Superior temporal gyrus (tissue), 1 donor: ENCODE results near the gene CPA4.

Source experiments
- DNase-seq: peaks from one replicate; pipeline ENCODE4 v3.0.0-alpha.2; 2016; ENCODE audit errors: extremely low spot score

The CPA4 gene

DNA sequence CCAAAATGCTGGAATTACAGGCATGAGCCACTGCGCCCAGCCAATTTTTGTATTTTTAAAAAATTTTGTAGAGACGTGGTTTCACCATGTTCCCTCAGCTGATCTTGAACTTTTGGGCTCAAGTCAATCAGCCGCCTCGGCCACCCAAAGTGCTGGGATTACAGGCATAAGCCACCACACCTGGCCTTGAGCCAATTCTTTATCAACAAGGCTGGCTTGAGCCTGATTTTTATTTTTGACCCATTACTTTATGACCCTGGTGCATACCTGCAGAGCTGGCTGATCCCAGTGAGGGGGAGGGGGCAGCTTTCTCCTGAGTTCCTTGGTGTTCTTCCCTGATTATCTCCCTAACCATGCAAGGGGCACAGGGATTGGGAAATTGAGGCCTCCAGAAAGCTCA, 71.5 kb downstream of the CPA4 start:
- DNase-seq, result no peak

DNA sequence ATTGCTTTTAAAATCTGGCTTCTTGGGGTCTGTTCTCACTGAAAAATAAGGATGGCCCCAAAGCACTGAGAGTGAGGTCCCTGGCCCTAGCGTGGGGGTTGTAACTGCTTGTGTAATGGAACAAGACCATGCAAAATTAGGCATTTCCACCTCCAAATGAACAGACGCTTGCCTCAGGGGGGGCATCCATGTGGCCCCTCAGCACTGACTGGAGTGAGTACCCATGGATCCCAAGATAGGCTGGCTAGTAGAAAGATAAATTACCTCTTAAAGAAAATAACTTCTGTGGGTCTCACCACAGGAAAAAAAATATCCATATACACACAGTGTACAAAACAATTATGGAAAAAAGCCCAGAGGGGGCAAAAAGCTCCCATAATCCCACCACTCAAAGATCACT, 72.1 kb downstream of the CPA4 start:
- DNase-seq, result no peak

DNA sequence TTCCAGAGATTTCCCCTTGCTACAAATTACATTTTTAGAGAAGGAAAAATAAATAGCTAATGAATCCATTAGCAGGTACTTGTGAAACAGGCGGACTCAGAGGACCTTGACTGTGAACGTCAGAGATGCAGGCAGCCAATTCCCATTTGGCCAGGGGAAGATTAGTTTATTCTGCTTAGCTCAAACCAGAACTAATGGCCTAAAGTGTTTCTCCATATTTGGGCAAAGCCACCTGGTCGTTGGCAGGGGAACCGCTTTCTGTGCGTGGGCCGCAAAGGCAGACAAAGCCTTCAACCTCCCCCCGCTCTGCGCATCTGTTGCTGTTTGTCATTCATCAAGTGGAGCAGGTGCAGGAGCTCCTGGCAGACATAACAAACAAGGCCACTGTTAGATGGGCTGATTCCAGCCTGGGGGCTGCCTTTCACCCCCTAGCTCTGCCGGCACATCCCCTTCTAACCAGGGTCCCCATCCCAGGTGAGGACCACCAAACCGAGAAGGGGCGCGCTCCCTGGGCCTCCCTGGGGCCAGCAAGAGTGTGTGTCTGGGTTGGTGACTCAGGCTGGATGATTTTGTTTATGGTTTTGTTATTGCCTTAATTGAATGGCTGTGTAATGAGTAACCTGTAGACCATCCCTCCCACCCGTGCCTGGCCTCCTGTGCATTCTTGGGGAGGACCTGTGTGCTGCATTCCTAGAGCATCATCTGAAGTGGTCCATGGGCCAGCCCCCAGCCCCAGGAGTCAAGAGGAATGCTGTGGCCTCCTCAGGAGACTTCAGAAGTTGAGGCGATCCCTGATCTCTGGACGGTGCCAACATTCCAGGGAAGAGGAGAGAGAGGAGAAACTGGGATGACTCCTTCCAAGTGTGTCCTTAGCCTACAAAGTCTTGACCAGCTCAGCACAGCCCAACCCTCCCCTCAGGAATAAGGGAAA, 72.8 kb downstream of the CPA4 start:
- DNase-seq, result no peak

DNA sequence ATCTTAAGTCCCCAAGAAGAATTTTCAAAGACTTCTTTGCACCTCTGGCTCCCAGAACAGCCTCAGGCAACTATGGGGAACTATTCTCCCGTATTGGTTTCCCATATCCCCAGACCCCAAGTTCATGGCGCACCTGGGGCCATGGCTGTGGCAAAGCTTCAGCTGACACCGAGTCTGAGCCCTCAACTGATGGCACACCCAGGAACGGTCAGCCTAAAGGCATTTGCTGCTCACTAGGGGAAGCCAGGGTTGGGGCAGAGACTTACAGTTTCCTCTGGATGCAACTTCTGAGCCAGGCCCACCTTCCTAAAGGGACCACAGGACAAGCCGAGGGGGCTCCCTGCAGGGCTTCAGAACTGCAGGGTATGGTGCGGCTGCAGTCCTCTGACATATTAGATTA, 73.6 kb downstream of the CPA4 start:
- DNase-seq, result no peak

DNA sequence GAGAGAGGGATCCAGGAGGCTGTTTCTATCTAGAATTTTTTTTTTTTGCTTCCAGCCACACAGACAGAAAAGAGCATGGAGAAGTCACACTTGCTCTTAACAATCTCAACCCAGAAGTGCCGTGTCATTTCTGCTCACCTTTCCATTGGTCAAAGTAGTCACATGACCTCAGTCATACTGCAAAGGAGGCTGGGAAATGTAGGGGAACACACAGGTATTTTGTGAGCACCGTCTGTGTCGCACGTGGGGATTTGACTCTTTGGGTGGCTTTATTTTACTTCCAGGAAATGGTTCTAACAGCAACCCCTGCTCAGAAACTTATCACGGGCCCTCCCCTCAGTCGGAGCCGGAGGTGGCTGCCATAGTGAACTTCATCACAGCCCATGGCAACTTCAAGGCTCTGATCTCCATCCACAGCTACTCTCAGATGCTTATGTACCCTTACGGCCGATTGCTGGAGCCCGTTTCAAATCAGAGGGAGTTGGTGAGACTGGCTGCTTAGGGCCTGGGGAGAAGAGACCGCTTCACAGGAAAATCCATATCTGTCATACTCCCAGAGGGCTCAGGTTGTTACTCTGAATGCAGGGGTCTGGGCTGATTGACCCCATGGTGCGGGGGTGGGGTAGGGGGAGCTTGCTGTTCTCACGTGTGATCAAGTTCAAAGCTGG, 74.3 kb downstream of the CPA4 start:
- DNase-seq, result no peak

DNA sequence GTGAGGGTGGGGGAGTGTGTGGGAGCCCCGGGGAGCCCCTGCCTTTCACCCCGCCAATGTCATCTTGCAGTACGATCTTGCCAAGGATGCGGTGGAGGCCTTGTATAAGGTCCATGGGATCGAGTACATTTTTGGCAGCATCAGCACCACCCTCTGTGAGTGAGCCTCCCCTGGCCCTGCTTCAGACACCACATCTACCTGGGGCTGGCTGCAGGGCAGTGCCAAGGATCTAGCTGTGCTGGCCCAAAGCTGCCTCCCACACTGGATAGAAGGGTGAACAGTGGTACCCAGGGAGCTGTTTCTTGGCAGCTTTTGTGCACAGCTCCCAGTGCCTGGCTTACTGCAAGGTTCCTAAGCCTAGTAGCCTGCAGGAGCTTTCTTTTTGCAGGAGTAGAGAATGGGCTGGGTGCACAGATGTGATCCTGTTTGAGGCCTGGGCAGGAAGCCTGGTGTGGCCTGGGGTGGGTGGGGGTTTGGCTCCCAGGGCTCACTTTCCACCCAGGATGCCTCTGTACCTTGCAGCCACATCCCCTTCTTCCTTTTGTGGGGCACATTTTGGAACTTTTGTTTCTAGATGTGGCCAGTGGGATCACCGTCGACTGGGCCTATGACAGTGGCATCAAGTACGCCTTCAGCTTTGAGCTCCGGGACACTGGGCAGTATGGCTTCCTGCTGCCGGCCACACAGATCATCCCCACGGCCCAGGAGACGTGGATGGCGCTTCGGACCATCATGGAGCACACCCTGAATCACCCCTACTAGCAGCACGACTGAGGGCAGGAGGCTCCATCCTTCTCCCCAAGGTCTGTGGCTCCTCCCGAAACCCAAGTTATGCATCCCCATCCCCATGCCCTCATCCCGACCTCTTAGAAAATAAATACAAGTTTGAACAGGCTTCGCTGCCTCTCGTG, 75.1 kb downstream of the CPA4 start:
- no peak for DNase-seq

DNA sequence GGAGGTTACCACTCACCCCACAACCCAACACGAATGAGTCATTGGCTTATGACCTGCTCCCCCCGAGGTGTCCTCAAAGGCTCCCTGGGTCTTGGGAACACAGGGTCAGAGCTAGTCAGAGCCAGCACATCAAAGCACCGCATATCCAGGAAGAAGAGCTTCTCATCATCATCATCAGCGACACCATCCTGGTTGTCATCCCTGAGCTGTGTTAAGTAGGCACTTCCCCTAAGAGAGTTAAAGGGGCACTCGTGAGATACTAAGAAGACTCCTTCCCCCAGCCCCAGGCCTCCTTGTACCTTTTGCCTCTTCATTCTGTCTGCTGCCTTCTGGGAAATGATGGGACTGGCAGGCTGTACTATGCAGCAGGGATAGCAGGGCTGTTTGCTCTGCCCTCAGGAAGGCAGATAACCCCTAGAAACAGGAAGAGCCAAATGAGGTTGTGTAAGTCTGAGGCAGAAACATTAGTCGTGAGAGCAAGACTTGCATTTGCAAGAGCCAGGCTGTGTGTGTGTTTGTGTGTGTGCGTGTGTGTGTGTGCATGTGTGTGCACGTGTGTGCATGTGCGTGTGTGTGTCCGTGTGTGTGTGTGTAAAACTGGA, 76.2 kb downstream of the CPA4 start:
- DNase-seq, result no peak

DNA sequence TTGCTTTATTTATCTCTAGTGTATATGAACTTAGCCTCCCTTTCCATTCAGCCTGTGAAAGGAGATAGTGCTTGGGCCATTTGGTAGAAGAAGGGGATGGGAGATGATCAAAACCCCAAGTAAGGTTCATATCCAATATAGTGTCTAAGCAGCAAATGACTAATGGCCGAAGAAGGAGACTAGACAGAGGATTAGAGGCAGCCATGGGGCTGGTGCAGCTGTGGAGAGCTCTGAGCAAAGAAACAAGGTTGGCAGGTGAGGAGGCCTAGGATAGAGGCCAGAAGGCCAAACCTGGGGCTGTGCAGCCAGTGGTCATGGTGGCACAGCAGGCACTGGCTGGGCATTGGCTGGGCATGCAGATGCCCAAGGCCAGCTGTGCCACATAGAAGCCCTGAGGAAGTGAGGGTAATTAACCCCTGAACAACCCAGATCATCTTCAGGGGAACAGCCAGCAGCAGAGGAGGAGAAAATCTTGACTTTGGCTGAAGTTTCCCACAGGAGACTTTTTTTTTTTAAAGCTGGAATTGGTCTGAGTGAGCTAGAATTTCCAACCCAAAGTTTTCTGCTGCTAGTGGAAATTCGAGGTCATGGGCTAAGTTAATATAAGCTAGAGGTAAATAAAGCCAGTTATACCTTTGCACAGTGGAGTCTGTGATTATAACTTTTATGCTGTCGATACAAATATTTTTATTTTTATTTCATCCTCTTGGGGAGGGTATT, 77.0 kb downstream of the CPA4 start:
- no peak for DNase-seq

DNA sequence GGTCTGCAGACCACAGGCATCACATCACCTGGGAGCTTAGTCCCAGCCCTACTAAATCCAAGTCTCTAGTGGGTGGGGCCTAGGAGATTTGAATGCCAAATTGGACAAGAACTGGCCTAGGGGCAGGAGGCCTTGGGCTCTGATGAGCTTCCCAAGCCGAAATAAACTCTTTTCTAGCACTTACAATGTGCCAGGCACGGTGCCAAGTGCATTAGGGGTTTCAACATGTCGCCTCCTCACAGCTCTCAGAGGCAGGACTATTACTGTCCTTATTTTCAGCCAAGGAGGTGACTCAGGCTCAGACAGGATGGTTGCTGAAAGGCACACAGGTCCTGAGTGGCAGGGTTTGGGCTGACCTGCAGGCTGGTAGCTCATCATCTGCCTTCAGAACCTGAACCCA, 78.1 kb downstream of the CPA4 start:
- DNase-seq, result no peak

DNA sequence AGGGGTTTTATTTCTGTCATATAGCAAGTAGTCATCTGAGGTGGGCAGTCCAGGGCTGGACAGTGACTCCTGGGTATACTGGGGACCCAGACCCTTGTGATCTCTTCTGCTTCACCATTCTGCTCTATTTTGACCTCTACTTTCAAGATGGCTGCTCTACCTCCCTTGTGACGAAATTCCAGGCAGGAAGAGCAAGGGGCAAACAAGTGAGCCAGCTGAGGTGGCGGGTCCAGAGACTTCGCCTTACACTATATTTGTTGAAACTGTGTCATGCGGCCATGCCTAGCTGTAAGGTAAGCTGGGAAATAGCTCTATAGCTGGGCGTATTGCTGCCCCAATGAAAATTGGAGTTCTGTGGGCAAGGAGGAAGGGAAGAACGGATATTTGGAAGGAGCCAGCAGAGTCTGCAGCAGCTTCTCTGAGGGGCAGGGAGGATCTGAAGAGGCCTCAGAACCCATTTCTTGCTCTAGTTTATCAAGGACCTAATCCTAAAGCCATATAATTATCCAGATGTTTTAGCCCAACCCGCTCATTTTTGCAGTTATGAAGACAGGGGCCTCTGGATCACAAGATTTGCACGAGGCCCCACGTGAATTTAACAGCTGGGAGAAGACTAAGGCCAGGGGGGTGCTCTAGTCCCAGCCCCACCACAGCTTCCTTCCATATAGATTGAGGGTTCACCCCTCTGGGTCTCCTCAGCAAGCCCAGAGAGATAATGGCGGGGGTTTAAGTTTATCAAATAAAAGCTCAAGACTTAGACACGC, 79.6 kb downstream of the CPA4 start:
- DNase-seq, result no peak
